ENCODE results near the gene TENM3. TPM values are rescaled to one million over a fixed set of nuclear protein-coding genes. Genes with fewer than 3 reads are reported as not detected.

TENM3 gene
- total and polyA plus RNA-seq, 2 of the 8 experiments (the other 6 are each of a cell fraction or from before 2014, with no cell fraction given), result 36.9 to 69.3 TPM

- Histone ChIP-seq H3K23me2 (ENCODE audit: low read depth, low read length) (no peaks in the 10 kb centered on the region), H3K9ac (replicated peaks in 1 of 4; ENCODE audit: extremely low read depth in 1 of 4, low read depth in 3 of 4, low read length in 3 of 4) (no peak overlapping the region), H2BK120ac (replicated peaks; ENCODE audit: low read depth, low read length) (no peak overlapping the region), H4K8ac (ENCODE audit: extremely low read depth, insufficient read depth, low read length) (no peak overlapping the region; the same call in 1 of the 2 replicates), H3K23ac (ENCODE audit: insufficient read length) (no peak overlapping the region), H4K5ac (ENCODE audit: insufficient read length, low read depth, low read length) (no peak overlapping the region), H3K79me1 (ENCODE audit: low read depth, low read length) (no peaks in the 10 kb centered on the region), H2AFZ (ENCODE audit: low read length) (no peak overlapping the region), H3K79me2 (ENCODE audit: control insufficient read depth in 1 of 2, insufficient read depth in 2 of 2, low read length in 2 of 2) (no peaks in the 10 kb centered on the region), H3K9me3 (ENCODE audit: insufficient read depth in 2 of 2, low read depth in 1 of 2, low read length in 1 of 2) (peaks cover 0 to under 1% of the 10 kb centered on the region in 2 experiments; a peak in 1 of 4 replicates), H3K4me3 (ENCODE audit: extremely low read depth in 1 of 4, insufficient read depth in 2 of 4, low read depth in 3 of 4, low read length in 4 of 4) (no peak overlapping the region), H2BK15ac (ENCODE audit: low read length) (no peak overlapping the region), H3K18ac (ENCODE audit: extremely low read depth, low read length) (no peak overlapping the region), H4K20me1 (replicated peaks in 1 of 2; ENCODE audit: control insufficient read depth in 1 of 2, insufficient read depth in 2 of 2, low read length in 2 of 2) (no peaks in the 10 kb centered on the region), H3K56ac (replicated peaks; ENCODE audit: insufficient read length, low read depth, low read length) (no peak overlapping the region), H3K4me2 (ENCODE audit: insufficient read depth in 1 of 2, low read depth in 2 of 2, low read length in 2 of 2) (no peak overlapping the region), H3K27ac (ENCODE audit: low read depth, low read length) (no peak overlapping the region), H3K27me3 (replicated peaks in 1 of 4; ENCODE audit: control insufficient read depth in 3 of 4, extremely low read depth in 1 of 4, insufficient read depth in 3 of 4, low read length in 3 of 4) (no peaks in the 10 kb centered on the region), H2AK5ac (ENCODE audit: low read depth, low read length) (no peak overlapping the region), H3K36me3 (ENCODE audit: control insufficient read depth in 2 of 4, insufficient read depth in 4 of 4, low read length in 3 of 4) (no peaks in the 10 kb centered on the region), H3K14ac (ENCODE audit: insufficient read length) (no peak overlapping the region), H2BK5ac (ENCODE audit: low read depth, low read length) (no peak overlapping the region; the same call in 1 of the 2 replicates), H3K4ac (replicated peaks; ENCODE audit: insufficient read length, low read depth, low read length) (no peak overlapping the region), H2BK20ac (ENCODE audit: low read length) (no peak overlapping the region), H3K4me1 (replicated peaks in 1 of 4; ENCODE audit: control insufficient read depth in 3 of 4, insufficient read depth in 4 of 4, low read length in 3 of 4) (no peaks in the 10 kb centered on the region), H2BK12ac (ENCODE audit: low read depth, low read length) (peak overlapping the region; percentile 60; the same call in 1 of the 2 replicates), H4K91ac (replicated peaks; ENCODE audit: insufficient read length, low read length) (no peak overlapping the region)
- DNase-seq (ENCODE audit: low read depth in 1 of 2, low spot score in 2 of 2) (no peak), FAIRE-seq (no peak)
- WGBS, 2 experiments (ENCODE audit: extremely low coverage in 1 of 2, insufficient coverage in 1 of 2, insufficient read length in 1 of 2, insufficient replicate concordance in 2 of 2, low coverage in 1 of 2, low lambda C conversion rate in 2 of 2, missing lambda C conversion rate in 1 of 2), result 93% methylated on average over 22 of the region's 22 CpGs; no CpG with 5 or more reads in 1 of the 2 experiments
- CTCF ChIA-PET (ENCODE audit: partially characterized antibody), result interaction anchor here (0.7 to 2.6 kb wide), 7 partner anchors 10 to 206 kb away, joined by 3 to 13 read pairs (median 4); no protein-coding TSS in a partner anchor
- POLR2A ChIA-PET (ENCODE audit: partially characterized antibody), result no interaction called here
Observed at GRCh38 chr4:182818926-182819730, 575.9 kb downstream of the TENM3 start.
